C1 segment of cervical spinal cord (tissue), 14 donors: Measurements from ENCODE around the gene RNU11.
A peak's percentile ranks its signal among the peaks of the same experiment; 100 is the strongest.
"Not testable (repeated sequence)": the region's sequence is repeated elsewhere in the genome, so short reads cannot be mapped to it uniquely, and the experiment has no call there.

Experiments
- DNase-seq, 14 donors: peaks; one replicate each; lab custom pipeline; 2025; lab: John Stamatoyannopoulos, UW

The RNU11 gene

GRCh38 chr1:28663871-28664470, 15.6 kb downstream of the RNU11 start:
- DNase-seq: peak in 1 of 14 donors; percentile 85

- DNase-seq: no peak
Measured at GRCh38 chr1:28666806-28667205, 18.4 kb downstream of the RNU11 start.

- peak in 13 of 14 donors; percentile 29 to 88 (median 77) for DNase-seq
Measured at GRCh38 chr1:28668191-28668955, 20.0 kb downstream of the RNU11 start, which contains the start of gene GMEB1. Gene GMEB1, plus strand, starts transcription at chr1:28668784. Its CDS starts 14,829 bp downstream, at chr1:28683613.

GRCh38 chr1:28668956-28669723, 20.7 kb downstream of the RNU11 start:
- peak in 13 of 14 donors; percentile 12 to 83 (median 48) for DNase-seq

- no peak for DNase-seq
Measured at GRCh38 chr1:28671254-28671780, 22.9 kb downstream of the RNU11 start.

GRCh38 chr1:28672971-28673370, 24.6 kb downstream of the RNU11 start:
- DNase-seq: not testable (repeated sequence)

GRCh38 chr1:28675924-28676257, 27.5 kb downstream of the RNU11 start:
- no peak for DNase-seq

- no peak for DNase-seq
Measured at GRCh38 chr1:28680151-28680550, 31.8 kb downstream of the RNU11 start.

GRCh38 chr1:28682840-28683239, 34.4 kb downstream of the RNU11 start:
- no peak for DNase-seq

- DNase-seq: no peak
Measured at GRCh38 chr1:28684937-28685336, 36.5 kb downstream of the RNU11 start.

GRCh38 chr1:28691627-28692026, 43.2 kb downstream of the RNU11 start:
- DNase-seq: not testable (repeated sequence)
